ENCODE data around the gene TMEM165. TPM values are rescaled to one million over a fixed set of nuclear protein-coding genes. Genes with fewer than 3 reads are reported as not detected.
"Not testable (repeated sequence)": the region's sequence is repeated elsewhere in the genome, so short reads cannot be mapped to it uniquely, and the experiment has no call there.

The TMEM165 gene
- total and polyA plus RNA-seq, 8 donors, result 82.4 to 201 (median 101) TPM

DNA sequence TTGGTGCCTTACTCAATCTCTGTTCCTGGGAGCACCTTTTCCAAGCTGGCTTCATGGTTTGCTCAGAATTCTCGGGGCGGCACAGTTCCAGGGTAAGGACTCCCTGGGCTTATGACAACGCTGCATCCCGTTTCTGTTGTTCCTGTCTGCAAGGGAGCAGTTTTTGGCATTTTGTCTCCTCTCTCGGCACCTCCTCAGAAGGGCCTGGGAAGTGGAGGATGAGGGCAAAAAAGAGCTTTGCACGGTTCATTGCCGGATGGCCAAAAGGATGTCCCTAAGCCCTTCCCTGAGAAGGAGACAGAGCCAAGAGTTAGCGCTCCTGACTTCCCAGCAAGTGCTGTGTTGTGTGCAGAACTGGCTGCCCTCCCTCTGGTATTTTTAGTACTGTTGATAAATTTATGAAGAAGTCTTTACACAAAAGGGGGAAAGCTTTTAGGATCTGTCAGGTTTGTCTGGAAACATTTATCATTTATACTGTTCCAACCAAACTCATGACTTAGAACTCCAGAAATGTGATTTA lies 36.3 kb upstream of the TMEM165 start:
- Histone ChIP-seq H3K9me3 (no peaks in the 10 kb centered on the region), H3K27me3 (no peaks in the 10 kb centered on the region), H3K36me3 (no peaks in the 10 kb centered on the region), H3K27ac (peak overlapping the region; percentile 64 to 73), H3K4me3 (no peak overlapping the region), H3K4me1 (peaks cover 12 to 28% of the 10 kb centered on the region in 2 donors)
- ATAC-seq, result peak; percentile 16
- intact Hi-C loops (cut with DNase I), result no loop called here
- no peak for DNase-seq
- TF ChIP-seq, protein P1, sequence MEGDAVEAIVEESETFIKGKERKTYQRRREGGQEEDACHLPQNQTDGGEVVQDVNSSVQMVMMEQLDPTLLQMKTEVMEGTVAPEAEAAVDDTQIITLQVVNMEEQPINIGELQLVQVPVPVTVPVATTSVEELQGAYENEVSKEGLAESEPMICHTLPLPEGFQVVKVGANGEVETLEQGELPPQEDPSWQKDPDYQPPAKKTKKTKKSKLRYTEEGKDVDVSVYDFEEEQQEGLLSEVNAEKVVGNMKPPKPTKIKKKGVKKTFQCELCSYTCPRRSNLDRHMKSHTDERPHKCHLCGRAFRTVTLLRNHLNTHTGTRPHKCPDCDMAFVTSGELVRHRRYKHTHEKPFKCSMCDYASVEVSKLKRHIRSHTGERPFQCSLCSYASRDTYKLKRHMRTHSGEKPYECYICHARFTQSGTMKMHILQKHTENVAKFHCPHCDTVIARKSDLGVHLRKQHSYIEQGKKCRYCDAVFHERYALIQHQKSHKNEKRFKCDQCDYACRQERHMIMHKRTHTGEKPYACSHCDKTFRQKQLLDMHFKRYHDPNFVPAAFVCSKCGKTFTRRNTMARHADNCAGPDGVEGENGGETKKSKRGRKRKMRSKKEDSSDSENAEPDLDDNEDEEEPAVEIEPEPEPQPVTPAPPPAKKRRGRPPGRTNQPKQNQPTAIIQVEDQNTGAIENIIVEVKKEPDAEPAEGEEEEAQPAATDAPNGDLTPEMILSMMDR (IDR thresholded peaks at IDR 0.05), result no peak

DNA sequence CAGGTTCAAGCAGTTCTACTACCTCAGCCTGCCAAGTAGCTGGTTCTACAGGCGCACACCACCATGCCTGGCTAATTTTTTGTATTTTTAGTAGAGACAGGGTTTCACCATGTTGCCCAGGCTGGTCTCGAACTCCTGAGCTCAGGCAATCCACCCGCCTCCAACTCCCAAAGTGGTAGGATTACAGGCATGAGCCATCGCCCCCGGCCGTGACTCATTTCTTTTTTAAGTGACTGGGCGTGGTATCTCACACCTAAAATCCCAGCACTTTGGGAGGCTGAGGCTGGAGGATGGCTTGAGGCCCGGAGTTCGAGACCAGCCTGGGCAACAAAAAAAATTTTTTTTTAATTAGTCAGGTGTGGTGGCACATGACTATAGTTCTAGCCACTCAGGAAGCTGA lies 32.8 kb upstream of the TMEM165 start:
- H3K4me3 ChIP-seq; H3K9me3 ChIP-seq; intact Hi-C loops (cut with DNase I); H3K27ac ChIP-seq; H3K27me3 ChIP-seq; DNase-seq; H3K36me3 ChIP-seq; ATAC-seq: not testable (repeated sequence)
- peaks cover 6 to 20% of the 10 kb centered on the region in 2 donors for H3K4me1 ChIP-seq

DNA sequence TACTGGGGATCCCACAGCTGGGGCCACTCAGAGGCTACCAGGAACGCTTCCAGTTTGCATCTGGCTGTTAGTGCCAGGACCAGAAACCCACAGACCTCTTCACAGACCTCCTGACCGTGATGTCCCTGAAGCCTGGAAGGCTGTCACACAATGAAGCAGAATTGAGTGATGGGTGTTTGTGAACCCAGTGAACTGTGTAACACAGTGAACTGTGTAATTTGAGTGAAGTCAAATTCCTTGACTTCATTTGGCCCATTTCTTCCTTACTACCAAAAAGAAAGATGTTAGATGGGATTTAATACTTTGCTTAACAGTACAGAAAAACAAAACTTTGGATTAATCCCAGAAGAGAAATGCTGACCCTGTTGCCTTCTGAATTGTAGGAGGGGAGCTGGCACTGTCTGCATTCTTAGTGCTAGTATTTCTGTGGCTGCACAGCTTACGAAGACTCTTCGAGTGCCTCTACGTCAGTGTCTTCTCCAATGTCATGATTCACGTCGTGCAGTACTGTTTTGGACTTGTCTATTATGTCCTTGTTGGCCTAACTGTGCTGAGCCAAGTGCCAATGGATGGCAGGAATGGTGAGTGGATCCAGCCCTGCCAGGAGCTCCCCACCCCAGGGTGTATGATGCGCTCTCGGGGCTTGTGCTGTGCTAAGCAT lies 31.9 kb upstream of the TMEM165 start:
- ATAC-seq, result no peak
- Histone ChIP-seq H3K27ac (no peak overlapping the region), H3K27me3 (no peaks in the 10 kb centered on the region), H3K36me3 (no peaks in the 10 kb centered on the region), H3K4me1 (peaks cover under 1 to 11% of the 10 kb centered on the region in 2 donors), H3K4me3 (no peak overlapping the region), H3K9me3 (no peaks in the 10 kb centered on the region)
- intact Hi-C loops (cut with DNase I), result no loop called here
- TF ChIP-seq, protein P1 (IDR thresholded peaks at IDR 0.05), result no peak
- DNase-seq, result no peak

DNA sequence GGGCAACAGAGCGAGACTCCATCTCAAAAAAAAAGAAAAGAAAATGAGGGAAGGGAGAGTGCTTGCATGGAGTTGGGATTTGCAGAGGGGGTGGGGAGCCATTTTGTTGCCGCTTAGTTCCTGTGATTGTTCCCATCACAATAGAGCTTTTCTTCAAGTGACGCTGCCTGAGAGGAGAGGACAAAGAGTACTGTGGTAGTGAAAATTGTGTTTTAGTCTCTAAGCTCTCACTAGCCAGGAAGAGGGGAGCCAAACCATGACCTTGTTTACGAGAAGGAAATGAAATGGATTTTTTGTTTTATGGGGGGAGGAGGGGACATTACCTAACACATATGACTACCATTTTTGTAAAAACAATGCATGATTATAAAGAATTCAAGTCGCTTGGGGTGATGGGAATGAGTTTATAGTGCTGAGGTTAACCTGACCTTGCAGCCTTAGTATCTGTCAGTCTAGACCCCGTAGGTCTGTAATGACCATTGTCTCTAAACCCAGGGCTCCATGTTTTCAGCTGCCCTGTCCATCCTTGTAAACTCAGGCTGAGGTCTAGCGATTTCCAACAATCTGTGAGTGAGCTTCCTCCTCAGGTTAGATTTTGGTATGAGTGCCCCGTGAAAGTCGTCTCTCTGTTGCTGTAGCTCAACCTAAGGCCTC lies 30.9 kb upstream of the TMEM165 start:
- Histone ChIP-seq H3K4me1 (peaks cover 0 to 2% of the 10 kb centered on the region in 2 donors), H3K27me3 (no peaks in the 10 kb centered on the region), H3K36me3 (no peaks in the 10 kb centered on the region), H3K9me3 (no peaks in the 10 kb centered on the region), H3K4me3 (no peak overlapping the region), H3K27ac (peak overlapping the region in 1 of 2 donors; percentile 2)
- ATAC-seq (no peak), DNase-seq (no peak)
- intact Hi-C loops (cut with DNase I), result no loop called here
- TF ChIP-seq, protein P1 (IDR thresholded peaks at IDR 0.05), result no peak

DNA sequence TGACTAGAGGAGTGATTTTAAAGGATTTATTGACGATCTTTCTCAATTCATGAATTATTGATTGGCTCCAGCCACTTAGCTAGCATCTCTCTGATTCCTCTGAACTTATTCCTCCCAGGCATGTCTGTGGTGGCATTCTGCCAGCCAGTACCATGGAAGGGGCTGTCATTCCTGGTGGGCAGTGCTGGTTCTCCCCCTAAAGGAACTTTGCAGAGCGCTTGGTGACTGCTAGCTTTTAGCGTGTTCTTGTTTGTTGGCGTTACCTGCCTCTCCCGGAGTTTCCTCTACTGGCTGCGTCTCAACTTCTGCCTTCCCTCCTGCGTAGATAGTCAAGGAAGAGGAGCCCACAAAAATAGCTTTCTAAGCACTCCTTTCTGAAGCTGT lies 30.4 kb upstream of the TMEM165 start:
- DNase-seq, result no peak
- peak overlapping the region in 1 of 2 donors; percentile 2 for H3K27ac ChIP-seq
- intact Hi-C loops (cut with DNase I), result no loop called here
- no peak for ATAC-seq
- no peak overlapping the region for H3K4me3 ChIP-seq
- H3K4me1 ChIP-seq, result peaks cover 0 to 2% of the 10 kb centered on the region in 2 donors
- H3K9me3 ChIP-seq, result no peaks in the 10 kb centered on the region
- H3K36me3 ChIP-seq, result no peaks in the 10 kb centered on the region
- TF ChIP-seq, protein P1 (IDR thresholded peaks at IDR 0.05), result no peak
- no peaks in the 10 kb centered on the region for H3K27me3 ChIP-seq

All from left lung (tissue), 10 donors.